Fibroblast of upper back skin (primary cell): Measurements from ENCODE around the gene CCNY.
A peak's percentile ranks its signal among the peaks of the same experiment; 100 is the strongest.

Source experiments
- DNase-seq: peaks from one replicate; pipeline ENCODE4 v3.0.0-alpha.2; 2013

CCNY gene

GRCh38 chr10:35356725-35357092, 20.4 kb downstream of the CCNY start:
- no peak for DNase-seq

- no peak for DNase-seq
These were observed 22.7 kb downstream of the CCNY start for GRCh38 chr10:35359056-35359455.

DNA sequence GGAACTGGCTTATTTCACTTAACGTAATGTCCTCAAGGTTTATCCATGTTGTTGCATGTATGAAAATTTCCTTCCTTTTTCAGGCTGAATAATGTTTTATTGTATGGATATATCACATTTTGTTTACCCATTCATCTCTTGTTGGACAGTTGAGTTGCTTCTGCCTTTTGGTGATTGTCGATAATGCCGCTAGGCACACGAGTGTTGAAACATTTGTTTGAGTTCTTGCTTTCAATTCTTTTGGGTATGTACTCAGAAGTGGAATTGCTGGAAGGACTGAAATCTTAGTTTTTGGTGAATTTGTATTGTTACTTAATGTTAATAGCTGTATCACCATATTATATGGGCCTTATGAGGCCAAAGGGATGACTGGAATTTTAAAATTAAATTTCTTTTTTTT, 23.6 kb downstream of the CCNY start:
- DNase-seq: no peak

GRCh38 chr10:35362701-35363350, 26.5 kb downstream of the CCNY start:
- no peak for DNase-seq

DNA sequence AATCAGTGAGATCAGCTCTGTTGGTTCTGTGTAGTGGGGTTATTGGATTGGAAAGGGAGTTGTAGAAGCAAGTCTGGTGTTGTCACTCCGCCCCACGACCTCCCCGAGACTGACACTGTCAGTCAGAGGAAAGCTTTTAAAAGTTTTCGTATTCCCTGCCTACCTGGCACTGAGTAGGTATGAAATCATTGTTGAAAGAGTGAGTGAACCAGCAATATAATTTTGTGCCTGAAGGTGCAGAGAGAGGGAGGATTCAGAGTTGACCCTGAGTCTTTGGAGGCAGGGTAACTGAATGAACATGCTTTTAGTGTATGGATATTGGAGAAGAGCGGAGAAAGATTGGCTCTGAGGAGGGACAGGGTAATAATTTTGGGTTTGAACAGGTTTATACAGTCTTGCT, 27.3 kb downstream of the CCNY start:
- no peak for DNase-seq

GRCh38 chr10:35364808-35365207, 28.5 kb downstream of the CCNY start:
- no peak for DNase-seq

DNA sequence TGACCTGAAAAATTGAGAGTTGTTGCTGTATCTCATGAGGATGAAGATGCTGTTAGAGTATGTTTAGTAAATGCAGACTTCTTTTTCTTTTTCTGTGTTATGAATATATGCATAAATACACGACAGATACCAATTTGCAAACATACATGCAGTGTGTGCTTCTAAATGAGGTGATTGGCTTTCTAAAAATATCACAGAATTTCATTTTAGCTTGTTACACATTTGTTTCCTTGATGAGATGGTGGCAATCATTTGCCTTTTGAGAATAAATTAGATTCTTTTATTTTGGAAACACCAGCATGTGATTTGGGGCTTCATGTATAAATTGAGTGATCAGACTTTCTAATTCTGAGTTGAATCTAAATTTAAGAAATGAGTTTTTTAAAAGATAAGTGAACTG, 29.7 kb downstream of the CCNY start:
- DNase-seq: no peak

GRCh38 chr10:35367107-35367859, 31.0 kb downstream of the CCNY start:
- no peak for DNase-seq

- no peak for DNase-seq
These were observed 31.7 kb downstream of the CCNY start for GRCh38 chr10:35367982-35368381.

- no peak for DNase-seq
These were observed 32.3 kb downstream of the CCNY start for GRCh38 chr10:35368485-35369048.

DNA sequence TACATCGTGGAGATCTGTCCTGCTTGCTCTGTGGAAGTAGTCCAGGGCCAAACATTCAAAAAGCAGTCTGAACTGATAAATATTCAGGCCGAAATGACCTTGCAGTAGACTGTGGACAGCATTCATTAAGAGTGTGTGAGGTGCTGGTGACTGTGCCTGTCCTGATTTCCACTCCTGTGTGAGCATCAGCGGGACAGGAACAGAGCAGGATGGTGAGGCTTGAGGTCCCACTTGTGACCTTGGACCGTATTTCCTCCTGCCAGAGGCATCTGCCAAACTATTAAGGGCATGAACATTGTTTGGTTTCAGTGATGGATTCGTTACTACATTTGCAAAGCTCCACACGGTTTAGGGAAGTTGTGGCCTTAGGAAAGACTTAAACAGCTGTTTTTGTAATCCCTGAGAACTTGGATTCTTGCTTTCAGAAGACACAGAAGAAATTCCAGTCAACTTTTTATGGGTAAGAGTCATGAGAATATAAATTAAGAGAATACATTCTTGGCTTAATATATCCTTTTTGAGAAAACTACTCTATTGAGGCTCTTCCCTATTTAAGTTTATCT, 32.8 kb downstream of the CCNY start:
- DNase-seq: peak; percentile 28

DNA sequence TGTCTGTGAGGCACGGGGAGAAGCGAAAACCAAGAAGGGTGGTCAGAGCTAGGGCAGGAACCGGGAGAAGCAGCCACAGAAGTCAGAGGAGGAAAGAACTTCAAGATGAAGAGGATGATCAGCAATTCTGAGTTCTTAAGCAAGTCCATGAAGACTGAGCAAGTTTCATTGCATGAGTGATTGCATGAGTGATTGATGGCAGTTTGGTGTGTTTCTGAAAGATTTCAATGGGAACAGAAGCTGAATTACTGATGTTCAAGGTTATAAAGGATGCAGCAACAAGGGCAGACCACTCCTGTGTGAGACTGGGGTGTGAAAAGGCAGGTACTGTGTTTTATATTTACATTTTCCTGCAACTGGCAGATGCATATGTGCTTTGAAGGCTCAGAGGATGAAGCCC, 35.4 kb downstream of the CCNY start:
- DNase-seq: no peak

DNA sequence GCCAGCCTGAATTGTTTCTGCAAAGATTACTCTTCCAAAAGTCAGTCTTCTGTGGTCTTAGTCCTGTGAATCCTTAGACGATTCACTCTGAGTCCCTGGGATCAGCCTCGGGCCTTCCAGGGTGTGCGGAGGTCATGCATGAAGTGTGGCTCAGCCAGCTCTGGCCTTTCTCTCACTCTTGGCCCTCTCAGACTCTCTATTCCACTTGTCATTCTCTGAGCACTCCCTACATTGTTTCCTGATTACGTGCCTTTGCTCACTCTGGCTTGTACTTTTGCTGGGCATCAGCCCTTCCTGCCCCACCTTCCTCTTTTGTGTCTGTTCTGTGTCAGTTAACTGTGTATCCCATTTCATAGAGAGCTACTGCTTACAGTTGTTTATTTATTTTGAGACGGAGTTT, 36.0 kb downstream of the CCNY start:
- DNase-seq: no peak

DNA sequence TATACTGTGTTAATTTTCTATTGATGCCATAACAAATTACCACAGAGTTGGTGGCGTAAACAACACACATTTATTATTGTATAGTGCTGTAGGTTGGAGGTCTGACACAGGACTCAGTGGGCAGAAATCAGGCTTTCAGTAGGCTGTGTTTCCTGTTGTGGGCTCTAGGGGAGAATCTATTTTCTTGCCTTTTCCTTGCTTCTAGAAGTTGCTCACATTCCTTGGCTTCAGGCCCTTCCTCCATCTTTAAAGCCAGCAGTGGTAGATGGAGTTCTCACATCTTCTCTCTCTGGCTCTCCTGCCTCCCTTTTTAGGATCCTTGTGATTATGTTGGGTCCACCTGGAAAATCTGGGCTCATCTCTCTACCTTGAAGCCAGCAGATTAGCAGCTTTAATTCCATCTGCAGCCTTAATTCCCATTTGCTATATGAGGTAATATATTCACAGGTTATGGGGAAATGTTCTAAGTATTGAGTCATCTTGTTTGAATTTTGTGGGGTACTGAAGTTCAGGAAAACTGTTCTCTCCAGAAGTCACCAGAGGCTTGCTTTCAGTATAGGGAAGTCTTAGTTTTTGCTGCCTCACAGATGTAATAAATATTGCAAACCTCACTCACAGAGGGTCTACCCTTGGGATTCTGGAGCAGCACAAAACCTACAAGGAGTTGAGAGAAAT, 38.9 kb downstream of the CCNY start:
- DNase-seq: no peak

DNA sequence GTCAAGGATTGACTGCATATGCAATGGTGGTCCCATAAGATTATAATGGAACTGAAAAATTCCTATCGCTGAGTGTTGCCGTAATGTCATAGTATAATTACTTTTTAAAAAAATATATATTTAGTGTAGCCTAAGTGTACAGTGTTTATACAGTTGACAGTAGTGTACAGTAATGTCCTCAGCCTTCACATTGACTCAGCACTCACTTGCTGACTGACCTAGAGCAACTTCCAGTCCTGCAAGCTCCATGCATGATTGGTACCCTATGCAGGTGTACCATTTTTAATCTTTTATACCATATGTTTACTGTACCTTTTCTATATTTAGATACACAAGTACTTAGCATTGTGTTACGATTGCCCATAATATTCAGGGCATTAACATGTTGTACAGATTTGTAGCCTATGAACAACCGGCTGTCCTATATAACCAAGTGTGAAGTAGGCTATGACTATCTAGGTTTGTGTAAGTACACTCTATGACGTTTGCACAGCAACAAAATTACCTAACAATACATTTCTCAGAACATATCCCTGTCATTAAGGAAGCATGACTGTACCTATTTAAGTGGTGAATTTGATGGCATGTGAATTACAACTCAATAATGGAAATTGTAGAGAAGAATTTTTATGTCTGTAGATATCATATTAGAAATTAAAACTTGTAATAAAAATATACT, 40.9 kb downstream of the CCNY start:
- DNase-seq: no peak

GRCh38 chr10:35378541-35379210, 42.4 kb downstream of the CCNY start:
- DNase-seq: peak; percentile 44

- DNase-seq: peak; percentile 78
These were observed 43.2 kb downstream of the CCNY start for GRCh38 chr10:35379226-35380137.

DNA sequence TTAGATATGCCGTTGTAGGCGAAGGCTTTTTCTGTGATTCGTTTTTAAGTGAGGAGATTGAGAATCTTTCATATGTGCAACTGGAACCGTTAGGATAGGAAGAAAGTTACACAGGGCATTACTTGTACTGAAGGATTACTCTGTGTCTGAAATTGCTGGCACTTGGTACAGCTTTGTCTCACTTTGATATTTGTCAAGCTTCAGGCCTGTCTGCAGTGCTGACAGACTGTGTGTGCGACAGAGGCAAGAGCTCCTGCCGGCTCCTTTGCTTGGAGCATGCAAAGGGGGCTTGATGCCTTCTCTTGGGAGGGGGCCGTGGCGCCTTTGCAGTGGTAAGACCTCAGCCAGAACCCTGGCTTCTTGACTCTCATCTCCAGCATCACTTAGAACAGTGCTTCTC, 45.8 kb downstream of the CCNY start:
- no peak for DNase-seq

GRCh38 chr10:35384265-35384868, 48.1 kb downstream of the CCNY start:
- DNase-seq: no peak

GRCh38 chr10:35386594-35387174, 50.4 kb downstream of the CCNY start:
- DNase-seq: peak; percentile 77
